ENCODE measurements around the gene CDH23.

DNA sequence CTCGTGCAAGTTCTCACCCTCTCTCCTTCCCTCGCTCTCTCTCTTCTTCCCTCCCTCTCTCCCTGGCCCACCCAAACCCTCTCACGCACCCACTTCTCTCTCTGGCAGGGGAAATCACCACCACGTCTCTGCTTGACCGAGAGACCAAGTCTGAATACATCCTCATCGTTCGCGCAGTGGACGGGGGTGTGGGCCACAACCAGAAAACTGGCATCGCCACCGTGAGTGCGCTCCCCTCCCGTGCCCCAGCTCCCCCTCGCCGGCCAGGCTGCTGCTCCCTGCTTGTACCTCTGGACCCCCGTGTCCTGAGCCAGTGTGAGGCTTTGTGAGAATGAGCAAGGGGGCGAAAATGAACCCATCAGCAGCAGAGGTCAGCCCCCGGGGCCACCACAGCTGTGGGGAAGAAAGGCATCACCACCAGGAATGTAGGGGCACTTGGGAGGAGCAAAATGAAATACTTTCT is 297.4 kb downstream of the CDH23 start:
- TF ChIP-seq, protein P1, sequence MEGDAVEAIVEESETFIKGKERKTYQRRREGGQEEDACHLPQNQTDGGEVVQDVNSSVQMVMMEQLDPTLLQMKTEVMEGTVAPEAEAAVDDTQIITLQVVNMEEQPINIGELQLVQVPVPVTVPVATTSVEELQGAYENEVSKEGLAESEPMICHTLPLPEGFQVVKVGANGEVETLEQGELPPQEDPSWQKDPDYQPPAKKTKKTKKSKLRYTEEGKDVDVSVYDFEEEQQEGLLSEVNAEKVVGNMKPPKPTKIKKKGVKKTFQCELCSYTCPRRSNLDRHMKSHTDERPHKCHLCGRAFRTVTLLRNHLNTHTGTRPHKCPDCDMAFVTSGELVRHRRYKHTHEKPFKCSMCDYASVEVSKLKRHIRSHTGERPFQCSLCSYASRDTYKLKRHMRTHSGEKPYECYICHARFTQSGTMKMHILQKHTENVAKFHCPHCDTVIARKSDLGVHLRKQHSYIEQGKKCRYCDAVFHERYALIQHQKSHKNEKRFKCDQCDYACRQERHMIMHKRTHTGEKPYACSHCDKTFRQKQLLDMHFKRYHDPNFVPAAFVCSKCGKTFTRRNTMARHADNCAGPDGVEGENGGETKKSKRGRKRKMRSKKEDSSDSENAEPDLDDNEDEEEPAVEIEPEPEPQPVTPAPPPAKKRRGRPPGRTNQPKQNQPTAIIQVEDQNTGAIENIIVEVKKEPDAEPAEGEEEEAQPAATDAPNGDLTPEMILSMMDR (IDR thresholded peaks at IDR 0.05), result no peak
- no peak for TF ChIP-seq POLR2AphosphoS5 (IDR thresholded peaks at IDR 0.05)
